Prostate gland (tissue), 2 donors: Measurements from ENCODE around the gene PPM1G. TPM values are rescaled to one million over a fixed set of nuclear protein-coding genes. Genes with fewer than 3 reads are reported as not detected.

ENCODE experiments used
- DNase-seq: peaks from one replicate; pipeline ENCODE4 v3.0.0-alpha.2; 2019; ENCODE audit warnings: low spot score
- H3K27ac ChIP-seq, 2 donors: fragments of 200-600 bp; sonication (generic); 2 replicates each; pipeline ENCODE4 v1.5.1; 2017 to 2019
- H3K27me3 ChIP-seq: fragments of 200-600 bp; sonication (generic); replicated peaks from 2 replicates; pipeline ENCODE4 v1.5.1; 2019; ENCODE audit not compliant: insufficient read depth
- H3K36me3 ChIP-seq, 2 donors: fragments of 200-600 bp; sonication (generic); 1 replicate in 1 of 2; 2 replicates in 1 of 2; pipeline versions ENCODE4 v1.5.1 to v1.8.1; 2017 to 2019
- H3K4me1 ChIP-seq: fragments of 200-600 bp; sonication (generic); replicated peaks from 2 replicates; pipeline ENCODE4 v1.5.1; 2019
- H3K4me3 ChIP-seq, 2 donors: fragments of 200-600 bp; sonication (generic); 2 replicates each; pipeline ENCODE4 v1.5.1; 2017 to 2019
- H3K9me3 ChIP-seq: fragments of 200-600 bp; sonication (generic); 2 replicates; pipeline ENCODE4 v1.5.1; 2017
- CTCF ChIP-seq, 4 experiments: fragments of 200-600 bp in 2 of 4; fragments of 450-650 bp in 2 of 4; sonication (generic) in 2 of 4; IDR thresholded peaks; 1 replicate in 3 of 4; 2 replicates in 1 of 4; pipeline ENCODE4 v1.5.1; 2016 to 2019; ENCODE audit warnings: antibody characterized with exemption in 4 of 4, mild to moderate bottlenecking in 2 of 4, moderate library complexity in 2 of 4
- POLR2A ChIP-seq: fragments of 450-650 bp; IDR thresholded peaks from one replicate; pipeline ENCODE4 v1.6.1; 2016; ENCODE audit warnings: antibody characterized with exemption, mild to moderate bottlenecking
- POLR2AphosphoS5 ChIP-seq: sonication (generic); formaldehyde crosslinking; IDR thresholded peaks from one replicate; pipeline ENCODE4 v1.6.1; 2017; ENCODE audit warnings: antibody characterized with exemption
- WGBS: methylation state at CpG from one replicate; pipeline ENCODE4 v1.1.5; 2018; 5-methylcytosine and 5-hydroxymethylcytosine counted together
- intact Hi-C: fragments of 100-400 bp; cut with DNase I; formaldehyde crosslinking; loops from one replicate; pipeline ENCODE4 v1.14.2; 2022
- total RNA-seq, 2 donors: library from RNA; depleted of rRNA; stranded (reverse); fragments of >200 nt; gene quantifications; one replicate each; pipeline ENCODE4 v1.1.0, GENCODE V29; 2016

Gene PPM1G
- total RNA-seq, 2 donors from 2014 or later = 57.2 to 65.4 TPM

- peaks cover 6 to 9% of the 10 kb centered on the region in 2 donors for H3K36me3 ChIP-seq
- TF ChIP-seq POLR2A (no peak), CTCF (IDR thresholded peaks at IDR 0.05) (no peak), POLR2AphosphoS5 (no peak)
- intact Hi-C loops = no loop called here
- WGBS = 87% methylated on average over 8 of the region's 8 CpGs
- H3K27me3 ChIP-seq = no peaks in the 10 kb centered on the region
- peaks cover 3% of the 10 kb centered on the region for H3K4me1 ChIP-seq
- H3K9me3 ChIP-seq = no peaks in the 10 kb centered on the region
- no peak for DNase-seq
- H3K4me3 ChIP-seq = no peak overlapping the region
- peak overlapping the region; percentile 74 to 81 for H3K27ac ChIP-seq
Measured at GRCh38 chr2:27445615-27446014, 36.2 kb upstream of the PPM1G start.

GRCh38 chr2:27445155-27445554 is 35.8 kb upstream of the PPM1G start:
- TF ChIP-seq POLR2AphosphoS5 (no peak), CTCF (IDR thresholded peaks at IDR 0.05) (no peak), POLR2A (no peak)
- Histone ChIP-seq H3K4me3 (no peak overlapping the region), H3K4me1 (peaks cover 3% of the 10 kb centered on the region), H3K9me3 (no peaks in the 10 kb centered on the region), H3K36me3 (peaks cover 10 to 14% of the 10 kb centered on the region in 2 donors), H3K27ac (peak overlapping the region; percentile 74 to 81), H3K27me3 (no peaks in the 10 kb centered on the region)
- intact Hi-C loops = no loop called here
- no peak for DNase-seq
- 97% methylated on average over 8 of the region's 8 CpGs for WGBS

- intact Hi-C loops = no loop called here
- Histone ChIP-seq H3K4me3 (peak overlapping the region; percentile 42 to 54), H3K4me1 (peaks cover 3% of the 10 kb centered on the region), H3K27me3 (no peaks in the 10 kb centered on the region), H3K36me3 (peaks cover 10 to 24% of the 10 kb centered on the region in 2 donors), H3K27ac (peak overlapping the region; percentile 83 to 85), H3K9me3 (no peaks in the 10 kb centered on the region)
- WGBS = 64% methylated on average over 6 of the region's 6 CpGs
- TF ChIP-seq POLR2A (no peak), CTCF (IDR thresholded peaks at IDR 0.05) (no peak), POLR2AphosphoS5 (no peak)
- no peak for DNase-seq
Measured at GRCh38 chr2:27442920-27443282, 33.5 kb upstream of the PPM1G start.

- WGBS = 22% methylated on average over 79 of the region's 80 CpGs
- Histone ChIP-seq H3K9me3 (no peaks in the 10 kb centered on the region), H3K36me3 (peaks cover 11 to 28% of the 10 kb centered on the region in 2 donors), H3K4me3 (peak within 1 kb of the TSS; percentile 42 to 54), H3K4me1 (peaks cover 3% of the 10 kb centered on the region), H3K27ac (peak within 1 kb of the TSS; percentile 83 to 85), H3K27me3 (no peaks in the 10 kb centered on the region)
- DNase-seq = peak; percentile 81
- intact Hi-C loops = no loop called here
- TF ChIP-seq CTCF (IDR thresholded peaks at IDR 0.05) = peak; percentile 12 to 56 (median 50)
- TF ChIP-seq POLR2AphosphoS5 = peak; percentile 12
- TF ChIP-seq POLR2A = peak; percentile 59
Measured at GRCh38 chr2:27441958-27442919, 32.8 kb upstream of the PPM1G start, which contains the start of gene KRTCAP3. Gene KRTCAP3, plus strand, starts transcription at chr2:27442381. Its CDS starts 32 bp downstream, at chr2:27442413.
